ENCODE data around the gene WBP11. TPM values are rescaled to one million over a fixed set of nuclear protein-coding genes. Genes with fewer than 3 reads are reported as not detected.

The WBP11 gene
- total RNA-seq, 1 experiment from 2014 or later, result 22.7 TPM

DNA sequence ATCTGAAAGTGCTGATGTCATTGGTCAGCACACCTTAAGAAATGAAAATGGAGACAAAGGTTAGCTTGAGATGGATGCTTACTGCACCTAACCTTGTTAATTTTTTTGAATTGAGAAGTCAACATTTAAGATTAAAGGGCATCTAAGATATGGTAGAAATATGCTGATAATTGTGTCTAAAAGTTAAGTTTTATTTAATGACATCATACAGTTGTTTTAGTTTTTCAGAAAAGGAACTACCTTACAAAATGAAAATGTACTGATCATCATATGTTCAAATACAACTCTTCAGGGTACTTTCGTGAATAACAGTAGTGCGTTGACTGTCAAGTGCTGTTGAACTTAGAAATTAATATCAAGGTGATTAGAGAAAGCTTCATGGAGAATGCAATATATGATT, 8.2 kb upstream of the WBP11 start:
- no peak for DNase-seq
- Histone ChIP-seq H3K4me3 (ENCODE audit: low read length) (no peak overlapping the region), H3K9ac (ENCODE audit: low read length) (no peak overlapping the region), H3K9me2 (replicated peaks; ENCODE audit: insufficient read depth, low read length) (no peaks in the 10 kb centered on the region), H2AFZ (ENCODE audit: low read length) (no peak overlapping the region), H4K20me1 (ENCODE audit: insufficient read depth, low read depth, low read length) (no peaks in the 10 kb centered on the region), H3K27ac (ENCODE audit: low read length) (no peak overlapping the region), H3K79me2 (ENCODE audit: low read length) (no peaks in the 10 kb centered on the region), H3K36me3 (ENCODE audit: insufficient read depth, low read length) (no peaks in the 10 kb centered on the region), H3K27me3 (ENCODE audit: low read length) (no peaks in the 10 kb centered on the region), H3K4me2 (ENCODE audit: low read depth, low read length, poor library complexity, severe bottlenecking) (no peak overlapping the region), H3K9me3 (ENCODE audit: low read length) (no peaks in the 10 kb centered on the region), H3K4me1 (ENCODE audit: low read length) (peaks cover 6% of the 10 kb centered on the region; the same call in 1 of the 2 replicates)

DNA sequence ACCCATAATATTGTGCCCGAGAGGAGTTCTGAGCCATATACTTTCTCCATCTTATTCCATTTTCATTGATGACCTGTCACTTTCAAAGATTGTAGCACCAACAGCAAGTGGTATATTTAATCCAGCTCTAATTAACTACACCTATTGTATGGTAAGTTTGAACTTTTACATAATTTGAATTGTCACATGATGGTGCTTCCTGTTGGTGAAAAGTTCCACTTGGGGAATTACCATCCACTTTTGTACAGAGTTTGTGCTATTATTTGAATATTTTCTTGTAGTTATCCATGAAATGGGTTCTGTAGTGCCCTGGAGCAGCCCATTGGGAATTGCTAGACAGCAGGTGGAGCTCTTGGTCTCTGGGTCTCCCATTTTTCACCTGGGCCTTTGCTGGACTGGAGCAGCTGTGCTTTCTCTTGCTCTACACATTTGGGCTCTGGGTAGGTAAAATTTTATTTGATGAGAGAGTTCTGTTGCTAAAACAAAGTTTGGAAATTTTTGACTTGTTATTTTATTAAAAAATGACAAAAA, 7.7 kb upstream of the WBP11 start:
- DNase-seq, result no peak
- no peak overlapping the region for H3K4me2 ChIP-seq (ENCODE audit: low read depth, low read length, poor library complexity, severe bottlenecking)
- no peaks in the 10 kb centered on the region for H4K20me1 ChIP-seq (ENCODE audit: insufficient read depth, low read depth, low read length)
- no peak overlapping the region for H3K9ac ChIP-seq (ENCODE audit: low read length)
- no peaks in the 10 kb centered on the region for H3K36me3 ChIP-seq (ENCODE audit: insufficient read depth, low read length)
- no peaks in the 10 kb centered on the region for H3K79me2 ChIP-seq (ENCODE audit: low read length)
- H3K27ac ChIP-seq (ENCODE audit: low read length), result no peak overlapping the region
- no peak overlapping the region for H2AFZ ChIP-seq (ENCODE audit: low read length)
- H3K27me3 ChIP-seq (ENCODE audit: low read length), result no peaks in the 10 kb centered on the region
- H3K9me2 ChIP-seq (replicated peaks; ENCODE audit: insufficient read depth, low read length), result no peaks in the 10 kb centered on the region
- H3K9me3 ChIP-seq (ENCODE audit: low read length), result no peaks in the 10 kb centered on the region
- no peak overlapping the region for H3K4me3 ChIP-seq (ENCODE audit: low read length)
- peaks cover 6% of the 10 kb centered on the region; the same call in 1 of the 2 replicates for H3K4me1 ChIP-seq (ENCODE audit: low read length)

DNA sequence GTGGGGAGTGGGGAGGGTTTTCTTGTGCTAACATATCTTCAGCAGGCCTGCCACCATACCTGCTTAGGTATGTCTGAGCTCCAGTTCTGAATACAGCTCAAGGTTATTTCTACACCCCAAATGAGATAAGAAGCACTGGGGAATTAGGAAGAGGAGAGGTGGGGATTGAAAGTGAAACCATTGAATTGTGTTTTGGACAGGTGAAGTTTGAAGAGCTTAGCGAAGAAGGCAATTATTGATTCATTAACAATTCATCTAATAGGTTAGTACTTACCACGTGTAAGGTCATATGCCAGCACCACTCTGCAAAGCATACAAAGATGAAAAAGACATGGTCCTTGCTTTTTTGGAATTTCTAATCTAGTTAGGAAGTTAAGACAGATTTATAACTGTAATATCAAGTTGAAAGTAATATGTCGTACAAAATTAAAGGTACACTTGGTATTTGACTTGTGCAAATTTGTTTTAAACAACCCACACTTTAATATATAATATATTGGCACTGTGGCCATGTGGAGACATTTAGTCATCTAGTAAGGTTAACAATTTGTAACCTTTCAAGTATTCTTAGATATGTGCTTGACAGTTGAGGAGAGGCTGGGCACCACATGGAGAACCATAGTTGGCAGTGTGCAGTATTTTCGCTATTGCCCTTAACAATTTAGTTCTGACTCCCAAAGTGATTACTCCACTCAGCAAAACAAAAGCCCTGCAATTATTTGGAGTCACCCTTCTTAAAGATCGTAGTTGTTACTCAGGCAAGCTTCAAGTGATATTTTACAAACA, 7.1 kb upstream of the WBP11 start:
- Histone ChIP-seq H3K4me1 (ENCODE audit: low read length) (peaks cover 6% of the 10 kb centered on the region; the same call in 1 of the 2 replicates), H3K79me2 (ENCODE audit: low read length) (no peaks in the 10 kb centered on the region), H3K36me3 (ENCODE audit: insufficient read depth, low read length) (no peaks in the 10 kb centered on the region), H3K4me2 (ENCODE audit: low read depth, low read length, poor library complexity, severe bottlenecking) (no peak overlapping the region), H3K4me3 (ENCODE audit: low read length) (no peak overlapping the region), H4K20me1 (ENCODE audit: insufficient read depth, low read depth, low read length) (no peaks in the 10 kb centered on the region), H3K9me2 (replicated peaks; ENCODE audit: insufficient read depth, low read length) (no peaks in the 10 kb centered on the region), H3K27me3 (ENCODE audit: low read length) (no peaks in the 10 kb centered on the region), H3K27ac (ENCODE audit: low read length) (no peak overlapping the region), H3K9ac (ENCODE audit: low read length) (no peak overlapping the region), H2AFZ (ENCODE audit: low read length) (no peak overlapping the region), H3K9me3 (ENCODE audit: low read length) (no peaks in the 10 kb centered on the region)
- no peak for DNase-seq

DNA sequence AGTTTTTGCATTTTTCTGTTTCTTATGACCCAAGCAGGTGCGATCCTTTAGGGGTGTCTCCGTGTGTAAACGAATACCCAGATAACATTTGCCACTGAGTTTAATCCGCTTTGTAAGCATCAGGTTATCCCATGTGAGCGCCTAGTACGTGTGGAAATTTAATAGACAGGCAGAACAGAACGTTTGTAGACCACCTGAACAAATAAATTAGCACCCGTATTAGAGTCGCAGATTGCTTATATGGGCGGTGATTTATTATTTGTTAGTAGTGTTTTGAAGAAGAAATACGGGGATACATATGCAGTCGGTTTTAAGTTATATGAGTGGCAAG, 517 bp upstream of the WBP11 start:
- Histone ChIP-seq H3K4me2 (ENCODE audit: low read depth, low read length, poor library complexity, severe bottlenecking) (peak overlapping the region; percentile 90), H3K9ac (ENCODE audit: low read length) (peak overlapping the region; percentile 81), H3K4me1 (ENCODE audit: low read length) (peaks cover 27% of the 10 kb centered on the region), H3K79me2 (ENCODE audit: low read length) (peaks cover 48% of the 10 kb centered on the region), H3K9me2 (replicated peaks; ENCODE audit: insufficient read depth, low read length) (no peaks in the 10 kb centered on the region), H2AFZ (ENCODE audit: low read length) (peak overlapping the region; percentile 78), H3K36me3 (ENCODE audit: insufficient read depth, low read length) (peaks cover 25% of the 10 kb centered on the region), H3K4me3 (ENCODE audit: low read length) (peak overlapping the region; percentile 89), H3K9me3 (ENCODE audit: low read length) (no peaks in the 10 kb centered on the region), H3K27me3 (ENCODE audit: low read length) (no peaks in the 10 kb centered on the region), H4K20me1 (ENCODE audit: insufficient read depth, low read depth, low read length) (peaks cover 12% of the 10 kb centered on the region), H3K27ac (ENCODE audit: low read length) (peak overlapping the region; percentile 59)
- no peak for DNase-seq

DNA sequence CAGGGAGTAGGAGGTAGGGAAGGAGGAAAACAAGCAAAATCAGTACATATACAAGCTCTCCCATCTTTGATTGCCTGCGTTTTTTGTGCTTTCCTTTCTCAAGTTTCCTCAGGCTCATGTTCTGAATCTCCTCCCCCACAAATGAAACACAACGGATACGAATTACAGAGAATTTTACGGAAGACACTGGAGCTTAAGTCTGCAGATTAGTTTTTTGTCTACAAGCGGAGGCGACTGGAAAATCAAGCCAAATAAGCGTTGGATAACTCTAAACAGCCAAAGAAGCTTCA, 612 bp downstream of the WBP11 start:
- DNase-seq, result no peak
- Histone ChIP-seq H3K9me2 (replicated peaks; ENCODE audit: insufficient read depth, low read length) (no peaks in the 10 kb centered on the region), H3K4me2 (ENCODE audit: low read depth, low read length, poor library complexity, severe bottlenecking) (peak overlapping the region; percentile 82), H3K9ac (ENCODE audit: low read length) (peak overlapping the region; percentile 81), H3K27me3 (ENCODE audit: low read length) (no peaks in the 10 kb centered on the region), H3K4me3 (ENCODE audit: low read length) (peak overlapping the region; percentile 89), H4K20me1 (ENCODE audit: insufficient read depth, low read depth, low read length) (peaks cover 12% of the 10 kb centered on the region), H3K36me3 (ENCODE audit: insufficient read depth, low read length) (peaks cover 36% of the 10 kb centered on the region), H3K4me1 (ENCODE audit: low read length) (peaks cover 27% of the 10 kb centered on the region), H2AFZ (ENCODE audit: low read length) (no peak overlapping the region), H3K79me2 (ENCODE audit: low read length) (peaks cover 60% of the 10 kb centered on the region), H3K27ac (ENCODE audit: low read length) (peak overlapping the region; percentile 14; the same call in 1 of the 2 replicates), H3K9me3 (ENCODE audit: low read length) (no peaks in the 10 kb centered on the region)

DNA sequence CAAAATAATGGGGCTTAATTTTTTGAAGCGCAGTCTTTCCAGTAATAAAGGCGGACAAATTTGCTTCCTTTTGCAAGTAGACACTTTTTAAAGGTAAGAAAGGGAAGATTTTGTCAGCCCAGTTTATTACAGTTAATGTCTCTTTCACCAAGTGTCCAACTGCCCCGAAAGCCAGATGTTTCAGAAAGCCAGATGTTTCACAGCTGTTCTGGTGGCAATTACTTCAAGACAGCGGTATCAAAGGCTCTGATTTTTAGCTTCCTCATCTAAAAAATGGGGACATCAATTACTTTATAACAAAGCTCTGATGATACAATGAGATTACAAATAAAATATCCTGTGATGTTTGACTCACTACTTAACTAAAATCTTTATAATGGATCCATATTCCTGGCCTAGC, 1.0 kb downstream of the WBP11 start:
- Histone ChIP-seq H3K4me1 (ENCODE audit: low read length) (peaks cover 27% of the 10 kb centered on the region), H4K20me1 (ENCODE audit: insufficient read depth, low read depth, low read length) (peaks cover 12% of the 10 kb centered on the region), H2AFZ (ENCODE audit: low read length) (no peak overlapping the region), H3K27me3 (ENCODE audit: low read length) (no peaks in the 10 kb centered on the region), H3K9me3 (ENCODE audit: low read length) (no peaks in the 10 kb centered on the region), H3K4me3 (ENCODE audit: low read length) (peak overlapping the region; percentile 89), H3K9ac (ENCODE audit: low read length) (peak overlapping the region; percentile 81), H3K79me2 (ENCODE audit: low read length) (peaks cover 64% of the 10 kb centered on the region), H3K9me2 (replicated peaks; ENCODE audit: insufficient read depth, low read length) (no peaks in the 10 kb centered on the region), H3K36me3 (ENCODE audit: insufficient read depth, low read length) (peaks cover 40% of the 10 kb centered on the region), H3K4me2 (ENCODE audit: low read depth, low read length, poor library complexity, severe bottlenecking) (peak overlapping the region; percentile 82), H3K27ac (ENCODE audit: low read length) (no peak overlapping the region)
- DNase-seq, result no peak

DNA sequence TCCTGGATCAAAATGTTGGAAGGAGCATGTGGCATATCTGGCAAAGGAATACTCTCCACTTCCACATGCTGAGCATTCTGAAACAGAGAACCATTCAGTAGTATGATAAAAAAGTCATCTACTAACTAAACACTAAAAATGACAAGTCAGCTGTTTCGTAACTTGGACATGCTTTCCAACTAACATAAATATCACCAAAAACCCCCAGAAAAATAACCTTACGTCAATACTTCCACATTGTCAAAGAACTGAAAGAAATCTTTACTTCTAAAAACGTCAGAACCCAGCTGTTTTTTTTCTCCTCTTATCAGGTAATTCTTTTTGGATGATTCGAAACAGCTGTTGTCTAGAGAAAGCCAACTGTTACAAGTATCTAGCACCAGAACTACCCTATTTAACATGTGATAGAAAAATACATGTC, 8.2 kb downstream of the WBP11 start:
- Histone ChIP-seq H2AFZ (ENCODE audit: low read length) (no peak overlapping the region), H3K79me2 (ENCODE audit: low read length) (peaks cover 48% of the 10 kb centered on the region), H3K4me3 (ENCODE audit: low read length) (no peak overlapping the region), H3K9me2 (replicated peaks; ENCODE audit: insufficient read depth, low read length) (no peaks in the 10 kb centered on the region), H3K4me1 (ENCODE audit: low read length) (no peaks in the 10 kb centered on the region), H3K9me3 (ENCODE audit: low read length) (no peaks in the 10 kb centered on the region), H3K9ac (ENCODE audit: low read length) (no peak overlapping the region), H4K20me1 (ENCODE audit: insufficient read depth, low read depth, low read length) (no peaks in the 10 kb centered on the region), H3K4me2 (ENCODE audit: low read depth, low read length, poor library complexity, severe bottlenecking) (no peak overlapping the region), H3K36me3 (ENCODE audit: insufficient read depth, low read length) (peaks cover 86% of the 10 kb centered on the region), H3K27me3 (ENCODE audit: low read length) (no peaks in the 10 kb centered on the region), H3K27ac (ENCODE audit: low read length) (no peak overlapping the region)
- DNase-seq, result no peak

DNA sequence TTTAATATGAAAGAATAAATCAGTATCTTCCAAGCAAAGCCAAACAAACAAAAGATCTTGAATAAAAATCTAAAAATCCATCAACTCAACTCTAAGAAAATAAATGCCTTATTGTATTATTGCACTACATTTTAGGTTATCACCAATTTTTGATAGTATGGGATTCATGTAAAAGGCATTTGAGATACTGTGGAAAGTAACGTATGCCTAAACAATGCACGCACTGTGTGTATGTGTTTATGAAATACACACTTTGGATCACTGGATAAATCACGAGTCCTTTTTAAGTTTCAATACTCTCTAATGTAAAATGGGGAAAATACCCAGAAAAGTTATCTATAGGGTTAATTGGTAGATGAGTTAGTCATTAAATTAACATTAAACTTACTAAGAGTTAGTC, 17.7 kb downstream of the WBP11 start:
- no peaks in the 10 kb centered on the region for H3K9me3 ChIP-seq (ENCODE audit: low read length)
- no peak overlapping the region for H3K4me2 ChIP-seq (ENCODE audit: low read depth, low read length, poor library complexity, severe bottlenecking)
- H3K9me2 ChIP-seq (replicated peaks; ENCODE audit: insufficient read depth, low read length), result no peaks in the 10 kb centered on the region
- no peak overlapping the region for H3K9ac ChIP-seq (ENCODE audit: low read length)
- no peaks in the 10 kb centered on the region for H4K20me1 ChIP-seq (ENCODE audit: insufficient read depth, low read depth, low read length)
- H3K27ac ChIP-seq (ENCODE audit: low read length), result no peak overlapping the region
- H3K79me2 ChIP-seq (ENCODE audit: low read length), result no peaks in the 10 kb centered on the region
- H2AFZ ChIP-seq (ENCODE audit: low read length), result no peak overlapping the region
- H3K36me3 ChIP-seq (ENCODE audit: insufficient read depth, low read length), result peaks cover 49% of the 10 kb centered on the region
- H3K27me3 ChIP-seq (ENCODE audit: low read length), result no peaks in the 10 kb centered on the region
- H3K4me3 ChIP-seq (ENCODE audit: low read length), result no peak overlapping the region
- no peak for DNase-seq
- peaks cover 6% of the 10 kb centered on the region for H3K4me1 ChIP-seq (ENCODE audit: low read length)
